WTC11 (cell line): ENCODE measurements around the gene UBE2K.

ENCODE experiments used
- ARID4B ChIP-seq: sonication (generic); formaldehyde crosslinking; IDR thresholded peaks from 2 replicates; pipeline ENCODE4 v1.8.0; 2023; ENCODE audit warnings: missing genetic modification reagents, mild to moderate bottlenecking, borderline replicate concordance
- ATF2 ChIP-seq: sonication (generic); formaldehyde crosslinking; IDR thresholded peaks from 2 replicates; pipeline ENCODE4 v1.8.1; 2022; ENCODE audit warnings: low read depth, missing genetic modification reagents, borderline replicate concordance
- ATF3 ChIP-seq: sonication (generic); formaldehyde crosslinking; conservative IDR thresholded peaks from 2 replicates; pipeline ENCODE4 v1.8.1; 2022; ENCODE audit warnings: mild to moderate bottlenecking, missing genetic modification reagents
- ATF6 ChIP-seq: sonication (generic); formaldehyde crosslinking; IDR thresholded peaks from 2 replicates; pipeline ENCODE4 v1.8.1; 2023; ENCODE audit warnings: mild to moderate bottlenecking, missing genetic modification reagents
- CREB1 ChIP-seq: sonication (generic); formaldehyde crosslinking; IDR thresholded peaks from 2 replicates; pipeline ENCODE4 v1.8.0; 2023; ENCODE audit warnings: mild to moderate bottlenecking, missing genetic modification reagents
- CTCF ChIP-seq: fragments of 200-600 bp; IDR thresholded peaks from 2 replicates; pipeline ENCODE4 v1.8.0; 2022; ENCODE audit warnings: antibody characterized with exemption
- E2F4 ChIP-seq: sonication (generic); formaldehyde crosslinking; IDR thresholded peaks from 2 replicates; pipeline ENCODE4 v1.8.1; 2022; ENCODE audit warnings: low read depth, mild to moderate bottlenecking, moderate library complexity, missing genetic modification reagents, borderline replicate concordance
- ELF4 ChIP-seq: sonication (generic); formaldehyde crosslinking; IDR thresholded peaks from 2 replicates; pipeline ENCODE4 v1.8.1; 2022; ENCODE audit warnings: low read depth, mild to moderate bottlenecking, moderate library complexity, missing genetic modification reagents
- FOXJ3 ChIP-seq: sonication (generic); formaldehyde crosslinking; IDR thresholded peaks from 2 replicates; pipeline ENCODE4 v1.9.0; 2021; ENCODE audit warnings: missing genetic modification reagents, mild to moderate bottlenecking, borderline replicate concordance
- NFYB ChIP-seq: sonication (generic); formaldehyde crosslinking; conservative IDR thresholded peaks from 2 replicates; pipeline ENCODE4 v1.8.0; 2022; ENCODE audit warnings: low read depth, missing genetic modification reagents
- NR2C2 ChIP-seq: sonication (generic); formaldehyde crosslinking; IDR thresholded peaks from 2 replicates; pipeline ENCODE4 v1.8.0; 2022; ENCODE audit warnings: mild to moderate bottlenecking, missing genetic modification reagents
- RELA ChIP-seq: sonication (generic); formaldehyde crosslinking; IDR thresholded peaks from 2 replicates; pipeline ENCODE4 v1.8.1; 2022; ENCODE audit warnings: missing genetic modification reagents, mild to moderate bottlenecking, borderline replicate concordance
- STAT6 ChIP-seq: sonication (generic); formaldehyde crosslinking; conservative IDR thresholded peaks from 2 replicates; pipeline ENCODE4 v1.8.1; 2023; ENCODE audit warnings: mild to moderate bottlenecking, low read depth, missing genetic modification reagents, moderate library complexity
- ZNF263 ChIP-seq: sonication (generic); formaldehyde crosslinking; IDR thresholded peaks from 2 replicates; pipeline ENCODE4 v1.8.1; 2022; ENCODE audit warnings: low read depth, mild to moderate bottlenecking, moderate library complexity, missing genetic modification reagents

- TF ChIP-seq CTCF, result no peak
- no peak for TF ChIP-seq ATF2 (CRISPR knock-in tag)
- no peak for TF ChIP-seq ATF3
- no peak for TF ChIP-seq ELF4
- TF ChIP-seq FOXJ3, result no peak
- no peak for TF ChIP-seq NFYB
- TF ChIP-seq ZNF263 (CRISPR knock-in tag), result no peak
- no peak for TF ChIP-seq E2F4 (CRISPR knock-in tag)
- no peak for TF ChIP-seq RELA (CRISPR knock-in tag)
- TF ChIP-seq ARID4B (CRISPR knock-in tag), result no peak
- TF ChIP-seq NR2C2 (CRISPR knock-in tag), result no peak
- no peak for TF ChIP-seq ATF6
- TF ChIP-seq CREB1 (CRISPR knock-in tag), result no peak
- TF ChIP-seq STAT6 (CRISPR knock-in tag), result no peak
Measured at GRCh38 chr4:39699687-39700409, 1.9 kb downstream of the UBE2K start.
